BLaER1 (cell line): ENCODE measurements around the gene TMEM39B.

Experiments used
- H3K27ac ChIP-seq: shearing (Covaris generic); formaldehyde crosslinking; 2 replicates; pipeline ENCODE4 v1.8.1; 2022
- H3K27me3 ChIP-seq: shearing (Covaris generic); formaldehyde crosslinking; 2 replicates; pipeline ENCODE4 v1.8.1; 2022
- H3K36me3 ChIP-seq: shearing (Covaris generic); formaldehyde crosslinking; 2 replicates; pipeline ENCODE4 v1.8.1; 2022
- H3K4me1 ChIP-seq: shearing (Covaris generic); formaldehyde crosslinking; 2 replicates; pipeline ENCODE4 v1.8.1; 2022
- H3K4me2 ChIP-seq: shearing (Covaris generic); formaldehyde crosslinking; 2 replicates; pipeline ENCODE4 v1.8.1; 2022
- H3K4me3 ChIP-seq: shearing (Covaris generic); formaldehyde crosslinking; 2 replicates; pipeline ENCODE4 v1.8.1; 2022
- H3K9ac ChIP-seq: shearing (Covaris generic); formaldehyde crosslinking; 2 replicates; pipeline ENCODE4 v1.8.1; 2022
- H3K9me3 ChIP-seq: shearing (Covaris generic); formaldehyde crosslinking; 2 replicates; pipeline ENCODE4 v1.8.1; 2022
- H4K20me1 ChIP-seq: shearing (Covaris generic); formaldehyde crosslinking; 2 replicates; pipeline ENCODE4 v1.8.1; 2022
- Cebpa-rat ChIP-seq: shearing (Covaris generic); IDR thresholded peaks from 2 replicates; pipeline ENCODE4 v1.8.1; 2022

The TMEM39B gene

GRCh38 chr1:32150847-32151246, 78.1 kb downstream of the TMEM39B start:
- 0 out of 2 replicates have a peak, but pooled peaks cover 5% of the 10 kb centered on the region for H3K4me1 ChIP-seq
- TF ChIP-seq Cebpa-rat: no peak
- H3K9me3 ChIP-seq: peaks cover 30% of the 10 kb centered on the region
- no peak overlapping the region for H3K9ac ChIP-seq
- no peaks in the 10 kb centered on the region for H3K27me3 ChIP-seq
- no peak overlapping the region for H3K27ac ChIP-seq
- H3K4me3 ChIP-seq: no peak overlapping the region
- H3K4me2 ChIP-seq: no peak overlapping the region
- peaks cover 91% of the 10 kb centered on the region for H4K20me1 ChIP-seq
- peaks cover 54% of the 10 kb centered on the region for H3K36me3 ChIP-seq

GRCh38 chr1:32151319-32151787, 78.6 kb downstream of the TMEM39B start:
- H3K27ac ChIP-seq: no peak overlapping the region
- H4K20me1 ChIP-seq: peaks cover 91% of the 10 kb centered on the region
- H3K36me3 ChIP-seq: peaks cover 59% of the 10 kb centered on the region
- TF ChIP-seq Cebpa-rat: no peak
- no peak overlapping the region for H3K4me3 ChIP-seq
- H3K27me3 ChIP-seq: no peaks in the 10 kb centered on the region
- H3K9me3 ChIP-seq: peaks cover 30% of the 10 kb centered on the region
- no peak overlapping the region for H3K4me2 ChIP-seq
- 0 out of 2 replicates have a peak, but pooled peaks cover 5% of the 10 kb centered on the region for H3K4me1 ChIP-seq
- no peak overlapping the region for H3K9ac ChIP-seq
